NCI-H1417 treated with DMSO at 0.1 percent for 48 hours (cell line): ENCODE measurements around the gene CPNE5.
"Not testable (repeated sequence)": the region's sequence is repeated elsewhere in the genome, so short reads cannot be mapped to it uniquely, and the experiment has no call there.

Experiments
- DNase-seq: peaks from one replicate; lab custom pipeline; 2025; lab: John Stamatoyannopoulos, UW

Gene CPNE5

DNA sequence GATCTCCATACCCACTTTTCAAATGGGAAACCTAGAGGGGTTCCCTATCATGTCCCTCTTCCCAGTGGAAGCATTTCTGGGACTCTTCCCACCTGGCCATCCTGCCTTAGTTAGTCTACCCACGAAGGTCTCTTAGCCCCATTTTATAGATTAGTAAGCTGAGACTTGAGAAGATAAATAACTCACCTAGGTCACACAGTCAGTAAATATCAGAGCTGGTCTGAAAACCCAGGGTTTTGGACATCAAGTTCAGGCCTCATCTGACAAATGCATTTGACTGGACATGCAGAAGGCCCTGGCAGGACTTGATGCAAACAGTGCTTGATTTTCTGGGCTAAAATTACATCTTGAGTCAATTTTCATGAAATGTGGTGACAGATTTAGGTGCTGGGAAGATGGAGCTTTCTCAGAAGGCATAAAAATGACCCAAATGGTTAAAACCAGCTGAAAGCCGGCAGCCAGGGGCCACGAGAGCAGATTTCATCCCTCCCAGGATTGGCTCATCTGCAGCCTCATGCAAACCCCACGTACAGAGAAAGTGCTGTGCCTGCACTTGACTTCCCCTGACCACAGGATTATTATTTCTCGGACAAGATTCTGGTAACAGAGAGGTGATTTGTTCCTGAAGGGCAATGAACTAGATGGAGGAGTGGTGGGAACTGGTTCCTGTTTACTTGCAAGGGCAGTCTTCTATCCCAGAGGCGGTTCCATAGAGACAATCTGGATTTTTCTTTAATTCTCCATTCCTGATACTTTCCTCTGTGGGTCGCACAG lies 23.1 kb downstream of the CPNE5 start:
- no peak for DNase-seq

GRCh38 chr6:36814249-36814648 lies 25.0 kb downstream of the CPNE5 start:
- no peak for DNase-seq

DNA sequence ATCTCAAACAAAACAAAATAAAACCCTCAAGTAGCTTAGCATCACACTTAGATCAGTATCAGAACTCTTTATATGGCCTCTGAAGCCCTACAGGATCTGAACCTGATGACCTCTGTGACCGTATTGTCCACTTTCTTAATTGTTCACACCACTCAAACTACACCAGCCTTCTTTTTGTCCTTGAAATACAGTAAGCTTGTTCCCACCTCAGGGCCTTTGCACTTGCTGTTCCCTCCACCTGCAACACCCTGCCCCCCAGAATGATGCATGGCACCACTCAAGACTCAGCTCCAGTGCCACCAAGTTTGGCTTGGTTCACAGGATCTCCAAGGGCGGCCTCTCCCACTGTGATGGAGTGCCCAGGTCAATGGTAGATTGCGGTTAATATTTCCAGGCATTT lies 25.7 kb downstream of the CPNE5 start:
- no peak for DNase-seq

GRCh38 chr6:36813047-36813446 lies 26.2 kb downstream of the CPNE5 start:
- DNase-seq: not testable (repeated sequence)

DNA sequence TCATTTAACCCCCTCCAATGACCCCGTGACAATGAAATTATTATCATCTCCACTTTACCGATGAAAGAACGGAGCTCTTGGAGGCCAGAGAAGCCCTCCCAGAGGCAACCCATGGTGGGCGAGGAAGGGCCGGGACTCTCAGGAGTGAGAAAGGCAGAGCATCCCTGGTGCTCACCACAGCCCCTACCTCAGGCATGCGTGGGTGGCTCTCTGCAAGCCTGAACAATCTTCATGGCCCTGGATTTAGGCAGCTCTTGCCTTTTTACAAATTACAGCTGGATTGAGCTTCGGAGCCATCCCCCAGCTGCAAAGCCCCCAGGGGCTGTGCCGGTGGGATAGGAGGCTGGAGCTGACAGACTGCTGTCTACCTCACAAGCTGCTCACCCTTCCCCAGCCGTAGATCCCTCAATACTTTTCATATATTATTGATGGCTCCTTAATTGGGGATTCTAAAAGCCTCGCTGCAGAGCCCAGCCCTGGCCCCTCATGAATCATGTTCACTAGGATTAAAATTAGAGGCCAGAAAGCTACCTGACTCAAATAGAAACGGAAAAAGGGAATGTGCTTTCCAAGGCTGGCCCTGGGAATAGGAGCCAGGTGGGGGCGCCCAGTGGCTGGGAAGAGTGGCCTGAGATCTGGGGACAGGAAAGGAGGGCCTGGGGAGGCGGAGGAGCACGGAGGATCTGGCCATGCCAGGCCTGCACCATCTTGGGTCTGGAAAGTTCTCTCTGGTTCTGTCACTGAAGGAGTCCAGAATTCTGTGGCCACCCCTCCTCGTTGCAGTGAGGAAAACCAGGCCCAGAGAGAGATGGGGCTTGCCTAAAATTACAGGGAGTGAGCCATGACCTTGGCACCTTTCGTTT lies 29.1 kb downstream of the CPNE5 start:
- no peak for DNase-seq

DNA sequence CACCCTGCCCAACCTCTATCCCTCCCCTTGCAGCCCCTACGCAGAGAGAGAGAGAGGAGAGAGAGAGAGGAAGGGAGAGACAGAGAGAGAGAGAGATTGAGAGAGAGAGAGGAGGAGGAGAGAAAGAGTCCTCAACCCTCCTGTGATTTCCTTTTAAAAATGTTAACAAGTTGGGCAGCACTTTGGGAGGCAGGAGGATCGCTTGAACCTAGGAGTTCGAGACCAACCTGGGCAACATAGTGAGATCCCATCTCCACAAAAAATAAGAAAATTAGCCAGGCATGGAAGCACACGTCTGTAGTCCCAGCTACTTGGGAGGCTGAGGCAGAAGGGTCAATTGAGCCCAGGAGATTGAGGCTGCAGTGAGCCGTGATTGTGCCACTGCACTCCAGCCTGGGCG lies 30.1 kb downstream of the CPNE5 start:
- DNase-seq: no peak

- DNase-seq: no peak
Observed at GRCh38 chr6:36808634-36809033, 30.6 kb downstream of the CPNE5 start.

DNA sequence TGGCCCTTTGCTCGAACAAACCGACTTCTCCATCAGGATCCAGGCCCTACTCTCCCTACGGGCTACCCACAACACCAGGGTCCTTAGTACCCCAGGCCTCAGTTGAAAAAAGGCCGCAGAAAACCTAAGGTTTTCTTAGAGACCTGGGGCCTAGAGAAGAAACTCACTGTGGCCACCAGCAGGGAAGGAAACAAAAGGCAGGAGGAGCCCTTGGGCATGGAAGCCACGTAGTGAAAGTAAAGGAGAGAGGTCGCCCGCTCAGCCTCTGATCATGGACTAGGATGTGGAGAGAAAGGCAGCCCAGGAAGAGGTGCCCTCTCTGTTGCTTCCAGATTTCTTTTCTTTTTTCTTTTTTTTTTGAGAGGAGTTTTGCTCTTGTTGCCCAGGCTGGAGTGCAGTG lies 31.5 kb downstream of the CPNE5 start:
- no peak for DNase-seq

DNA sequence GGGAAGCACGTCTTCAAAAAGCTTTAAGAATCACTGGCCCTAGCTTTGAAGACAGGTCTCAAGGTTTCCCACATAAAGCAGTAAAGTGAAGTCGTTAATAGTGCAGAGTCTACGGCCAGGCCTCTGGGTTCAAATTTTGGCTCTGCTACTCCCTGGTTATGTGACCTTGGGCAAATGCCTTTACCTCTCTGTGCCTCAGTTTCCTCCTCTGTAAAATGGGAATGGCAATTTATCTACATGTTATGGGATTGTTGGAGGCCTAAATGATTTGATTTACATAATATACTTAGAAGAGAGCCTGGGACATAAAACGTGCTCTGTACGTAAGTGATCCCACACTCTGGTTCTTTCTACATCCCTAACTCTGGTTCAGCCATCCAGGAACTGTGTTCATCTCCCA lies 32.1 kb downstream of the CPNE5 start:
- no peak for DNase-seq

DNA sequence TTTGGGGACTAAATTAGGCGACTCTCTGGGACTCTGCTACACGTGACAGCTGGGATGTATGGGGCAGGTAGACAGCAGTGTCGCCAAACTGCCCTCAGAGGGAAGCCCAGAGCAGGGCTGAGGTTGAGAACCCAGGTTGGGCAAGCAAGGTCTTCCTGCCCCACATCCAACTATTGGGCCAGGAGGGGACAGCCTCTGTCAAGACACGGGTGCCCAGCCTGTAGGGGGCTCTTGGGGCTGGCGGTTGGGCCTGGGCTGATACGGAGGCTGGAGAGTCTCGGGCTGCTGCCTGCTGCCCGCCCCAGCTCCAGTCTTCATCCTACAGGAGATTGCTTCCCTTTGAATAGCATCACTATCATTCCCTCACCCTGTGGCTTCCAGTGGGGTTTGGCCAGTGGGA lies 33.3 kb downstream of the CPNE5 start:
- DNase-seq: no peak

DNA sequence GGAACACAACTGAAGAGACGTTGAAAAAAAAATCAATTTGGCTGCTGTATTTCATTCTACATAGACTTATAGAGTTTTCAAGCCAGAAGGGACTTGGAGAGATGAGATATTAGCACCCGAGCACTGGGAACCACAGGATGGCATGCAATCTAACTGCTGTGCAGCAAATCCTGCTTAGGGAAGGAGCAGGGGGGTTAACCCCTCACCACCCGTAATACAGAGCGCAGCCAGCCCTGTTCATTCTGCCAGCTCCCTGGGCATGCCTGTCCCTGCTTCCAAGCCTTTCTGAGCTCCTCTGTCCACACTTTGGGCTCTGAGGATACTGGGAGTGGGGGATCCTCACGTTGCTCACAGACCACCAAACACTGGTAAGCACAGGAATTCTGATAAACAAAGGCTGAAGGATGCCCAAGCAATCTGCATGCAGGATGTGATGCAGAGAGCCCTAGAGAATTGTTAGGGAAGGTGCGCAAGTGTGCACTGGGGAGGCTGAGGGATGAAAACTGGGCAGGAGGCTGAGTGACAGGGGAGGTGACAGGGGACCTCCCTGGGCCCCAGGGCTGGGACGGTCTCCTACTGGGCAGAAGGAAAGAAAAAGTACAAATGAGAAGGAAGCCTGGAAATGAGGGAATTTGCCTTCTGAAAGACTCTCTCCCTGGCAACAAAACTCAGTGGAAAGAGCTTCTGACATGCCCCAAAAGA lies 34.0 kb downstream of the CPNE5 start:
- DNase-seq: no peak

GRCh38 chr6:36804563-36804962 lies 34.7 kb downstream of the CPNE5 start:
- DNase-seq: no peak

- no peak for DNase-seq
Observed at GRCh38 chr6:36803908-36804307, 35.3 kb downstream of the CPNE5 start.

DNA sequence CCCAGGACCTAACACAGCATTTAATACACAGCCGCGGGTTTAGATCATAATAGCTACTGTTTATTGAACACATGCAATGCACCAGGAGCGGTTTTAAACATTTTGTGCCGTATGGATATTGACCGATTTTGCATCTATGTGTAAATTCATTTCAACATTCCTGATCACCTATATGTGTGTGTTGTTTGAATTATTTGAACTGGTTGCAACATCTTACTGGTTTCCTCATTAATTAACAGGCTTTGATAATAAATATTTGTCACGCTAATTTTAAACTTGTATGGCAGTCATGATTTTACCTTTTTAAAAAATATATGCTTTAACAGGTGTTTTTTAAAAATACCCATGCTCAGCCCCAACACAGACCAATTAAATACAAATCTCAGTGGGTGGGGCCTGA lies 35.8 kb downstream of the CPNE5 start:
- no peak for DNase-seq

DNA sequence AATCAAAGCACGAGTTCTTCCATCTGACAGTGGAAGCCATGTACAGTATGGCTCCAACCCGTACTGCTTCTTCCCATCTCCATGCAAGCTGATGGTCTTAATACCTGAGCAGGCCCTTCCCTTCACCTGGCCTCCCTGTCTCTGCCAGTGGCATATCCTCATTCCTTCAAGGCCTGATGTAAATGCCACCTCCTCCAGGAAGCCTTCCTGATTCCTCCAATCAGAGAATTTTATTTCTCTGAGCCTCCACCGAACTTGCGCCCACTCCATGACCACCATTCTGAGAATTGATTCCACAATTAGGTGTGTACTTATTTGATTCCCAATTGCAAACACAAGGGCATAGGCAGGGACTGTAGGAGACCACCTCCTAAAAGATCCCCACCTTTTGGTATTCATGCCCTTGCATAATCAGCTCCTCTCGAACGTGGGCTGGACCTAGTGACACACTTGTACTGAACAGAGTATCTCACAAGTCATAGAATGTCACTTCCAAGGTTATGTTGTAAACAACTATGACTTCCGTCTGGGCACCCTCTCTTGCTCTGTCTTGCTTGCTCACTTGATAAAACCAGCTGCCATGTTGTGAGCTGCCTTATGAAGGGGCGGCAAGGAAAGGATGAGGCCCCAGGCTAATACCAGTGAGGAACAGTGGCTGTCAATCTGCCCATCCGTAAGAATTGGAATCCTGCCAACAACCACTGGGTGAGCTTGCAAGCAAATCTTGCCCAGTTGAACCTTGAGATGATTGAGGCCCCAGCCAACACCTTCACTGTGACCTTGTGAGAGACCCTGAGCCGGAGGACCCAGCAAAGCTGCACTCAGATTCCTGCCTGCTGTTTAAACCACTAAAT lies 38.8 kb downstream of the CPNE5 start:
- no peak for DNase-seq

DNA sequence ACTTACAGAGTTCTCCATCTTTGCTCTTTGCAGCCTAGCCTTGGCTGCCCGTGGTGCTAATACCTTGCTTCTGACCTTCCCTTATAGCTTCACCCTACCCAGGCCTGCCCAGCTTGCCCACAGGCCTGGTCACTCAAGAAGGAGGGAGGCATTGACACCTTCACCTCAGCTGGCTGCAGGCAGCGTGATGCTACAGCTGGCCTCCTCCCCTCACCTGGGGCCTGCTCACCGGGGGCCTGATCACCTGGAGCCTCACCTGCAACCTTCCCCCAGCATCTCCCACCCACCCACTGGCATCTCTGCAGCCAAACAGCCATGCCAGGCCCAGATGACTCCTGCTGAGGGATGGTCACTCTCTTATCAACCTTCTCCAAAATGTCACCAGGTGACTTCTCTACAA lies 40.4 kb downstream of the CPNE5 start:
- no peak for DNase-seq

GRCh38 chr6:36797653-36798052 lies 41.6 kb downstream of the CPNE5 start:
- DNase-seq: no peak

DNA sequence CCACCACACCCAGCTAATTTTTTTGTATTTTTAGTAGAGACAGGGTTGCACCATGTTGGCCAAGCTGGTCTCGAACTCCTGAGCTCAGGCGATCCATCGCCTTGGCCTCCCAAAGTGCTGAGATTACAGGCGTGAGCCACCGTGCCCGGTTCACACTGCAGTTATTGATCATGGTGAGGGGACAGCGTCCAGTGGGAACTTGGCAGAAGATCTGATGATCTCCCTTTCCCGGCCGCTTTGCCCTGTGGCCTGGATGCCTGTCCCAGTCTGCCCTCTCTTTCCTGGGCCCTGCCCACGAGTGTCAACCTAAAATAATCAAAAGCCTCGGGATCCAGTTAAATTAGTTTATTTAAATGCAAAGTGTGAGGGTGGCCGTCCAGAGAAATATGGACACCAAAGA lies 42.2 kb downstream of the CPNE5 start:
- no peak for DNase-seq

DNA sequence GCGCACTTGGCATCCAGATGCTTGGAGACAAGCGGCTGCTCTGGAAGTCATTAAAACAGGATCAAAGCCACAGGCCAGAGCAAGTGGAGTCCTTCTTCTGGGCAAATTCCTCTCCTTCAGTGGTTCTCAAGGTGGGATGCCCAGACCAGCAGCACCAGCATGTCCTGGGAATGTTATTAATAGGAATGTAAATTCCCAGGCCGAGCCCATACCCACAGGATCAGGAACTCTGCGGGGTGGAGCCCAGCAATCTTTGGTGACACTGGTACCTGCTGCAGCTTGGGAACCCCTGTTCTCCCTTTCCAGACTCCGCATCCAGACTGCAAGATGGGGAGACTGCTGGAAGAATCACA lies 44.6 kb downstream of the CPNE5 start:
- no peak for DNase-seq

DNA sequence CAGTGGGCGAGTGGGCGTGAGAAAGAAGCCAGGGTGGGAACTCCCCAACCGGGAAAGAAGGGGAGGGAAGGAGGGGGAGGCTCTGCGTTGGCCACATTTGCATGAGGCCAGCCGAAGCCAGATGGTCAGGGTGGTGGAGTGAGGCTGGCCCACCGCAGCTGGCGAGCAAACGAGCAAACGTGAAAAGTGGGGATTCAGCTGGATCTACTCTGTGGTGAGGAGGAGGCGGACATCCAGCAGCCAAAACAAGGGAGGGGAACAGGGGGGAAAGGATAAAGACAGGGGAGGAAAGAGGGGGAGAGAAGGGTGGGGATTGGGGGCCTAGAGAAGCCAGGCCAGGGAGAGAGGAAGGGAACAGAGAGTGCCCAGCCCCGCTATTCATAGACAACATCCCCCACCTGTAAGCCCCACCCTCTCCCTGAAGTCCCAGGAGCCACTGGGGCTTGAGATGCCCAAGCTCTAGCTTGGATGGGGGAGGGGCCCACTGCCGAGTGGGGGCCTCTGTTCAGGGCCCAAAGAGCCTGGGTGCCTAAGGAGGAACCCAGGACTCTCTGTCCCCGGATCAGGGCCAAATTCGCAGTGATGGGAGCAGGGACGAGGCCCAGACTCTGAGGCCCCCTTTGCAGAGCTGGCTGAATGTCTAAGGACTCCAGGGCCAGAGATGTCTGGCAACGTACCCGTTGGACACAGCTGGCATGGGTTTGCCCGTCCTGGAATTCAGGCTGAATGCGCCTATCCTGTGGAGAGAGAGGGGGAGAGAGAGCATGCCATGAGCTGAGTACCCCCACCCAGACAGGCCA lies 45.1 kb downstream of the CPNE5 start:
- no peak for DNase-seq

- no peak for DNase-seq
Observed at GRCh38 chr6:36793296-36793912, 45.8 kb downstream of the CPNE5 start.
